Measurements from ENCODE around the gene BCL2A1.
"Not testable (repeated sequence)": the region's sequence is repeated elsewhere in the genome, so short reads cannot be mapped to it uniquely, and the experiment has no call there.

Gene BCL2A1

DNA sequence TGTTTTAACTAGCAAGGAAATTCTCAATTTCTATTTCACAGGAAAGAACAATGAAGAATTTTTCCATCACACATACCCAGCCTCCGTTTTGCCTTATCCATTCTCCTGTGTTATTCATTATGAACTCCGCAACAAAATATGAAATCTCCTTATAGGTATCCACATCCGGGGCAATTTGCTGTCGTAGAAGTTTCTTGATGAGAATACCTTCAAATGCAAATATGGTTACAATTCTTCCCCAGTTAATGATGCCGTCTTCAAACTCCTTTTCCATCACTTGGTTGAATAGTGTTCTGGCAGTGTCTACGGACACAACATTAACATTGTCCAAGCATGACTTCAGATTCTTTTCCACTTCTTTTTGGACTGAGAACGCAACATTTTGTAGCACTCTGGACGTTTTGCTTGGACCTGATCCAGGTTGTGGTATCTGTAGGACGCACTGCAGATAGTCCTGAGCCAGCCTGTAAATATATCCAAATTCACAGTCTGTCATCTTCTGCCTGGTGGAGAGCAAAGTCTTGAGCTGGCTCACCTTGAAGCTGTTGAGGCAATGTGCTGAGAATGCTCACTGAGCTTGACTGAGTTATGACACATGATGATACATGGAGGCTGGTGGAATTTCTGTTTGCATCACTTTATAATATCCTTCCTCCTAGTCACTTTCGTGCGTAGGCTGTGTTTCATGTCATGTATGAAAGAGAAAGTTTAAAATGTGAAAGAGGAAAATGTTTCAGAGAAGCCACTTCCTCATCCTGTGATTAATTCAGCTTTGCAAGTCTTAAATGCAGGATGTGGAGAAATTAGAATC lies at the start of gene BCL2A1:
BCL2A1 (minus strand) TSS at position 573 of the 811 bp plus-strand sequence; CDS start at position 496, 77 bp downstream.
- peaks cover 19% of the 10 kb centered on the region for H3K4me1 Mint-ChIP-seq
- H3K27me3 Mint-ChIP-seq (ENCODE audit: low read depth): no peaks in the 10 kb centered on the region
- H3K9me3 Mint-ChIP-seq: no peaks in the 10 kb centered on the region
- H3K27ac Mint-ChIP-seq: peak within 1 kb of the TSS; percentile 23 to 84 (median 74)
- peak within 1 kb of the TSS in 2 of 3 experiments; percentile 9 to 53 for H3K4me3 Mint-ChIP-seq
- TF ChIP-seq CTCF (IDR thresholded peaks at IDR 0.05; ENCODE audit: unreplicated experiment in 3 of 3): no peak
- no peaks in the 10 kb centered on the region for H3K36me3 Mint-ChIP-seq (ENCODE audit: low read depth)

- no peaks in the 10 kb centered on the region for H3K4me1 Mint-ChIP-seq
- H3K9me3 Mint-ChIP-seq: peaks cover 5% of the 10 kb centered on the region
- H3K27me3 Mint-ChIP-seq (ENCODE audit: low read depth): no peaks in the 10 kb centered on the region
- TF ChIP-seq CTCF (IDR thresholded peaks at IDR 0.05; ENCODE audit: unreplicated experiment in 3 of 3): no peak
- no peak overlapping the region for H3K4me3 Mint-ChIP-seq
- no peak overlapping the region for H3K27ac Mint-ChIP-seq
- no peaks in the 10 kb centered on the region for H3K36me3 Mint-ChIP-seq (ENCODE audit: low read depth)
These were observed 49.7 kb upstream of the BCL2A1 start for GRCh38 chr15:80020731-80021130.

GRCh38 chr15:80020149-80020548 lies 49.2 kb upstream of the BCL2A1 start:
- not testable (repeated sequence) for H3K27me3 Mint-ChIP-seq (ENCODE audit: low read depth); H3K27ac Mint-ChIP-seq; H3K9me3 Mint-ChIP-seq; H3K36me3 Mint-ChIP-seq (ENCODE audit: low read depth); H3K4me3 Mint-ChIP-seq; H3K4me1 Mint-ChIP-seq

GRCh38 chr15:80019168-80019745 lies 48.3 kb upstream of the BCL2A1 start:
- no peaks in the 10 kb centered on the region for H3K36me3 Mint-ChIP-seq (ENCODE audit: low read depth)

DNA sequence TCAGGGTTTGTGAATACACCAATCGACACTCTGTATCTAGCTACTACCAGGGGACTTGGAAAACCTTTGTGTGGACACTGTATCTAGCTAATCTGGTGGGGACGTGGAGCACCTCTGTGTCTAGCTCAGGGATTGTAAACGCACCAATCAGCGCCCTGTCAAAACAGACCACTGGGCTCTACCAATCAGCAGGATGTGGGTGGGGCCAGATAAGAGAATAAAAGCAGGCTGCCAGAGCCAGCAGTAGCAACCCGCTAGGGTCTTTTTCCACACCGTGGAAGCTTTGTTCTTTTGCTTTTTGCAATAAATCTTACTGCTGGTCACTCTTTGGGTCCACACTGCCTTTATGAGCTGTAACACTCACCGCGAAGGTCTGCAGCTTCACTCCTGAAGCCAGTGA lies 46.1 kb upstream of the BCL2A1 start:
- H3K4me3 Mint-ChIP-seq; H3K4me1 Mint-ChIP-seq; H3K36me3 Mint-ChIP-seq (ENCODE audit: low read depth); H3K27me3 Mint-ChIP-seq (ENCODE audit: low read depth); H3K27ac Mint-ChIP-seq: not testable (repeated sequence)
- peaks cover 11% of the 10 kb centered on the region for H3K9me3 Mint-ChIP-seq

More at GRCh38 chr15:80019168-80019745, 48.3 kb upstream of the BCL2A1 start:
- no peaks in the 10 kb centered on the region for H3K27me3 Mint-ChIP-seq (ENCODE audit: low read depth)
- no peak overlapping the region for H3K4me3 Mint-ChIP-seq
- H3K9me3 Mint-ChIP-seq: peaks cover 11% of the 10 kb centered on the region
- no peak overlapping the region for H3K27ac Mint-ChIP-seq
- TF ChIP-seq CTCF (IDR thresholded peaks at IDR 0.05; ENCODE audit: unreplicated experiment in 3 of 3): no peak
- H3K4me1 Mint-ChIP-seq: no peaks in the 10 kb centered on the region

DNA sequence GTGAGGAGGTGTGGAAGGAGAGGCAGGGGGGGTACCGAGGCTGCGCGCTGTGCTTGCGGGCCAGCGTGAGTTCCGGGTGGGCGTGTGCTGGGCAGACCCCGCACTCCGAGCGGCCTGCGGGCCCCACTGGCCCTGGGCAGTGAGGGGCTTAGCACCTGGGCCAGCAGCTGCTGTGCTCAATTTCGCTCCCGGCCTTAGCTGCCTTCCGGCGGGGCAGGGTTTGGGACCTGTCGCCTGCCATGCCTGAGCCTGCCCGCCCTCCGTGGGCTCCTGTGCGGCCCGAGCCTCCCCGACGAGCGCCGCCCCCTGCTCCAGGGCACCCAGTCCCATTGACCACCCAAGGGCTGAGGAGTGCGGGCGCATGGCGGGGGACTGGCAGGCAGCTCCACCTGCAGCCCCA lies 45.5 kb upstream of the BCL2A1 start:
- H3K4me1 Mint-ChIP-seq; H3K27ac Mint-ChIP-seq; H3K27me3 Mint-ChIP-seq (ENCODE audit: low read depth); H3K4me3 Mint-ChIP-seq; H3K36me3 Mint-ChIP-seq (ENCODE audit: low read depth): not testable (repeated sequence)
- H3K9me3 Mint-ChIP-seq: peaks cover 11% of the 10 kb centered on the region

DNA sequence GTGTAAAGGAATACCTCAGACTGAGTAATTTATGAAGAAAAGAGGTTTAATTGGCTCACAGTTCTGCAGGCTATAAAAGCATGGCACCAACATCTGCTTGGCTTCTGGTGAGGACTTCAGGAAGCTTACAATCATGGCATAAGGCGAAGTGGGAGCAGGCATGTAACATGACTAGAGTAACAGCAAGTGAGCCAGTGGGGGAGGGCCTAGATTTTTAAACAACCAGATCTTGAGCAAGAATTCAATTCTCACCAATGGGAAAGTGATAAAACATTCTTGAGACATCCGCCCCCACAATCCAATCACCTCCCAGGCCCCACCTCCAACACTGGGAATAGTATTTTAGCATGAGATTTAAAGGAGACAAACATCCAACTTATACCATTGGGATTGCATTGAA lies 44.2 kb upstream of the BCL2A1 start:
- peaks cover 4% of the 10 kb centered on the region for H3K27me3 Mint-ChIP-seq (ENCODE audit: low read depth)
- no peak for TF ChIP-seq CTCF (IDR thresholded peaks at IDR 0.05; ENCODE audit: unreplicated experiment in 3 of 3)

DNA sequence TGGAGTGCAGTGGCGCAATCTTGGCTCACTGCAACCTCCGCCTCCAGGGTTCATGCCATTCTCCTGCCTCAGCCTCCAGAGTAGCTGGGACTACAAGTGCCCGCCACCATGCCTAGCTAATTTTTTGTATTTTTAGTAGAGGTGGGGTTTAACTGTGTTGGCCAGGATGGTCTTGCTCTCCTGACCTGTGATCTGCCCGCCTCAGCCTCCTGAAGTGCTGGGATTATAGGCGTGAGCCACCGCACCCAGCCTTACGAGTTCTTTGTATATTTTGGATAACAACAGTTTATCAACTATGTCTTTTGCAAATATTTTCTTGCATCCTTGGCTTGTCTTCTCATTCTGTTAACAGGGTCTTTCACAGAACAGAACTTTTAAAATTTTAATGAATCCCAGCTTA lies 43.2 kb upstream of the BCL2A1 start:
- not testable (repeated sequence) for H3K27ac Mint-ChIP-seq

More for the DNA sequence above, 44.2 kb upstream of the BCL2A1 start:
- Mint-ChIP-seq H3K4me1 (no peaks in the 10 kb centered on the region), H3K4me3 (no peak overlapping the region), H3K27ac (no peak overlapping the region), H3K36me3 (ENCODE audit: low read depth) (no peaks in the 10 kb centered on the region), H3K9me3 (peaks cover 10% of the 10 kb centered on the region)

More for the DNA sequence above, 43.2 kb upstream of the BCL2A1 start:
- H3K9me3 Mint-ChIP-seq; H3K27me3 Mint-ChIP-seq (ENCODE audit: low read depth); H3K4me1 Mint-ChIP-seq; H3K4me3 Mint-ChIP-seq; H3K36me3 Mint-ChIP-seq (ENCODE audit: low read depth): not testable (repeated sequence)
